HCT116 (cell line): ENCODE measurements around the gene EGR4. TPM values are rescaled to one million over a fixed set of nuclear protein-coding genes. Genes with fewer than 3 reads are reported as not detected.

Source experiments
- ATAC-seq: fragments of 200-7000 bp; cut with Tn5 transposase; 2 replicates; pipeline ENCODE4 v1.9.1; 2020; ENCODE audit warnings: mild to moderate bottlenecking, moderate library complexity
- BruUV-seq: library from RNA; stranded (reverse); fragments of 400-500 nt; replicated peaks from 2 replicates; lab custom pipeline; 2021; lab: Mats Ljungman, UMichigan
- CTCF ChIA-PET: fragments of 300-600 bp; sonication (Branson Sonifier 250); formaldehyde crosslinking; loops from one replicate; lab custom pipeline; 2021; ENCODE audit warnings: antibody characterized with exemption; lab: Charles Lee
- POLR2A ChIA-PET: fragments of 300-600, 350-600 bp; sonication (Branson Sonifier 250); formaldehyde crosslinking; loops from one replicate; lab custom pipeline; 2021; ENCODE audit warnings: antibody characterized with exemption; lab: Charles Lee
- RAD21 ChIA-PET, 2 experiments: fragments of 300-600 bp; sonication (Branson Sonifier 250); formaldehyde crosslinking; loops; one replicate each; lab custom pipeline; 2023; ENCODE audit warnings: low total read pairs in 2 of 2; ENCODE audit not compliant: uncharacterized antibody in 2 of 2, unreplicated experiment in 2 of 2, low non-redundant PET in 1 of 2; lab: Charles Lee
- DNase-seq: peaks from one replicate; pipeline ENCODE4 v3.0.0-alpha.2; 2010; ENCODE audit warnings: low read depth, low spot score
- H2AFZ ChIP-seq: fragments of 200-600 bp; shearing (Covaris generic), sonication (generic); 2 replicates; pipeline ENCODE4 v1.6.1; 2017; ENCODE audit warnings: low read depth, mixed run types, mixed read lengths, antibody characterized with exemption, low read length; ENCODE audit not compliant: poor library complexity, severe bottlenecking
- H3K27ac ChIP-seq: 2 replicates; pipeline ENCODE4 v1.5.1; 2012; ENCODE audit warnings: low read depth, low read length
- H3K27me3 ChIP-seq: fragments of 200-600 bp; sonication (generic); 2 replicates; pipeline ENCODE4 v1.6.1; 2016; ENCODE audit warnings: mixed run types, low read length, mixed read lengths; ENCODE audit not compliant: insufficient read depth
- H3K36me3 ChIP-seq, 2 experiments: fragments of 200-500 bp in 1 of 2; fragments of 200-600 bp in 1 of 2; sonication (Bioruptor generic) in 1 of 2; sonication (generic) in 1 of 2; 2 replicates each; pipeline versions ENCODE4 v1.5.1 to v1.6.1; 2014 to 2016; ENCODE audit warnings: low read length in 2 of 2, inconsistent platforms in 1 of 2, mixed read lengths in 1 of 2, mixed run types in 1 of 2; ENCODE audit not compliant: insufficient read depth in 2 of 2, control insufficient read depth in 1 of 2
- H3K4me1 ChIP-seq, 2 experiments: fragments of 200-600 bp in 1 of 2; sonication (generic) in 1 of 2; 2 replicates each; pipeline versions ENCODE4 v1.5.1 to v1.6.1; 2012 to 2017; ENCODE audit warnings: low read length in 2 of 2, inconsistent platforms in 1 of 2, mild to moderate bottlenecking in 1 of 2, mixed read lengths in 1 of 2, mixed run types in 1 of 2, moderate library complexity in 1 of 2; ENCODE audit not compliant: insufficient read depth in 2 of 2, control insufficient read depth in 1 of 2
- H3K4me2 ChIP-seq: fragments of 200-600 bp; sonication (generic); 2 replicates; pipeline ENCODE4 v1.6.1; 2017; ENCODE audit warnings: mixed run types, low read length, mixed read lengths
- H3K4me3 ChIP-seq, 2 experiments: fragments of 200-600 bp in 1 of 2; sonication (generic) in 1 of 2; replicated peaks in 1 of 2; 2 replicates each; pipeline ENCODE4 v1.5.1; 2011 to 2016; ENCODE audit warnings: low read length in 2 of 2, control low read depth in 1 of 2, low read depth in 1 of 2, mild to moderate bottlenecking in 1 of 2, mixed read lengths in 1 of 2, mixed run types in 1 of 2
- H3K79me2 ChIP-seq: fragments of 200-600 bp; sonication (generic); 2 replicates; pipeline ENCODE4 v1.6.1; 2017; ENCODE audit warnings: mild to moderate bottlenecking, mixed run types, low read length, moderate library complexity, mixed read lengths; ENCODE audit not compliant: insufficient read depth
- H3K9ac ChIP-seq: fragments of 200-600 bp; sonication (generic); 2 replicates; pipeline ENCODE4 v1.6.1; 2016; ENCODE audit warnings: low read length, mixed read lengths
- H3K9me2 ChIP-seq: fragments of 200-600 bp; sonication (generic), shearing (Covaris generic); 2 replicates; pipeline ENCODE4 v1.6.1; 2017; ENCODE audit warnings: mixed run types, mild to moderate bottlenecking, moderate library complexity; ENCODE audit not compliant: insufficient read depth
- H3K9me3 ChIP-seq, 2 experiments: fragments of 200-500 bp in 1 of 2; fragments of 200-600 bp in 1 of 2; sonication (Bioruptor generic) in 1 of 2; sonication (generic) in 1 of 2; 2 replicates each; pipeline ENCODE4 v1.6.1; 2014 to 2017; ENCODE audit warnings: low read length in 2 of 2, mixed read lengths in 2 of 2, inconsistent platforms in 1 of 2, low read depth in 1 of 2, mild to moderate bottlenecking in 1 of 2, mixed run types in 1 of 2, moderate library complexity in 1 of 2; ENCODE audit not compliant: control insufficient read depth in 1 of 2, insufficient read depth in 1 of 2
- H4K20me1 ChIP-seq: fragments of 200-600 bp; sonication (generic), shearing (Covaris generic); 2 replicates; pipeline ENCODE4 v1.6.1; 2017; ENCODE audit warnings: mixed run types, mild to moderate bottlenecking, moderate library complexity; ENCODE audit not compliant: insufficient read depth
- ATF3 ChIP-seq: IDR thresholded peaks from 2 replicates; pipeline ENCODE4 v1.6.1; 2012
- CEBPB ChIP-seq: IDR thresholded peaks from 2 replicates; pipeline ENCODE4 v1.6.1; 2012; ENCODE audit warnings: low read depth
- EZH2 ChIP-seq: fragments of 200-600 bp; sonication (generic); IDR thresholded peaks from 2 replicates; pipeline ENCODE4 v1.6.1; 2017; ENCODE audit warnings: antibody characterized with exemption, mixed run types
- FOSL1 ChIP-seq: IDR thresholded peaks from 2 replicates; pipeline ENCODE4 v1.6.1; 2012; ENCODE audit warnings: low read depth
- JUND ChIP-seq: IDR thresholded peaks from 2 replicates; pipeline ENCODE4 v1.6.1; 2012
- POLR2AphosphoS5 ChIP-seq: IDR thresholded peaks from 2 replicates; pipeline ENCODE4 v1.6.1; 2011; ENCODE audit warnings: mild to moderate bottlenecking, low read depth, low read length, moderate library complexity
- TCF7L2 ChIP-seq: IDR thresholded peaks from 2 replicates; pipeline ENCODE4 v1.7.0; 2011; ENCODE audit warnings: borderline replicate concordance, inconsistent platforms; ENCODE audit not compliant: insufficient read depth, insufficient read length; ENCODE audit errors: extremely low read depth
- YY1 ChIP-seq: IDR thresholded peaks from 2 replicates; pipeline ENCODE4 v1.6.1; 2011; ENCODE audit warnings: low read length, low read depth, moderate library complexity, mild to moderate bottlenecking; ENCODE audit not compliant: insufficient replicate concordance; ENCODE audit errors: extremely low read depth
- intact Hi-C: fragments of 100-400 bp; cut with micrococcal nuclease; formaldehyde crosslinking; loops from 2 replicates; pipeline ENCODE4 v1.10.0; 2022
- total RNA-seq: library from RNA; stranded (reverse); gene quantifications from one replicate; pipeline ENCODE4 v1.2.1, GENCODE V29; 2021; ENCODE audit not compliant: unreplicated experiment
- TF ChIP-seq, protein P1 (sequence below): IDR thresholded peaks from 2 replicates; pipeline ENCODE4 v1.6.1; 2012; ENCODE audit warnings: low read depth

Gene EGR4
- total RNA-seq, 1 experiment from 2014 or later, result 0.37 TPM

GRCh38 chr2:73266061-73266901 is 27.1 kb downstream of the EGR4 start:
- Histone ChIP-seq H3K4me3 (no peak overlapping the region), H3K36me3 (peaks cover 10 to 18% of the 10 kb centered on the region in 2 experiments; a peak in 3 of 4 replicates), H3K9me3 (no peaks in the 10 kb centered on the region), H3K27me3 (no peaks in the 10 kb centered on the region), H3K79me2 (peaks cover 30% of the 10 kb centered on the region), H3K27ac (no peak overlapping the region; the same call in 1 of the 2 replicates), H4K20me1 (no peaks in the 10 kb centered on the region), H3K4me2 (no peak overlapping the region), H3K4me1 (peaks cover 8 to 33% of the 10 kb centered on the region in 2 experiments), H3K9me2 (no peaks in the 10 kb centered on the region), H2AFZ (no peak overlapping the region), H3K9ac (no peak overlapping the region)
- ChIA-PET CTCF (no interaction called here), RAD21 (no interaction called here), POLR2A (no interaction called here)
- intact Hi-C loops, result no loop called here
- ATAC-seq, result no peak
- BruUV-seq, result no TSS peak
- no peak for DNase-seq
- TF ChIP-seq ATF3 (no peak), TCF7L2 (no peak), POLR2AphosphoS5 (no peak)
- TF ChIP-seq, all 23 proteins: peak for 0

GRCh38 chr2:73265298-73266060 is 27.9 kb downstream of the EGR4 start:
- Histone ChIP-seq H3K9ac (no peak overlapping the region), H3K4me2 (no peak overlapping the region), H4K20me1 (no peaks in the 10 kb centered on the region), H3K4me3 (no peak overlapping the region), H3K27me3 (no peaks in the 10 kb centered on the region), H3K79me2 (peaks cover 30% of the 10 kb centered on the region), H3K36me3 (peaks cover 10 to 16% of the 10 kb centered on the region in 2 experiments; a peak in 3 of 4 replicates)
- CTCF ChIA-PET, result no interaction called here
- no TSS peak for BruUV-seq
- DNase-seq (no peak), ATAC-seq (no peak)
- TF ChIP-seq YY1, result no peak
- no peak for TF ChIP-seq FOSL1
- no peak for TF ChIP-seq CEBPB
- no peak for TF ChIP-seq EZH2
- no peak for TF ChIP-seq JUND
- TF ChIP-seq, protein P1, sequence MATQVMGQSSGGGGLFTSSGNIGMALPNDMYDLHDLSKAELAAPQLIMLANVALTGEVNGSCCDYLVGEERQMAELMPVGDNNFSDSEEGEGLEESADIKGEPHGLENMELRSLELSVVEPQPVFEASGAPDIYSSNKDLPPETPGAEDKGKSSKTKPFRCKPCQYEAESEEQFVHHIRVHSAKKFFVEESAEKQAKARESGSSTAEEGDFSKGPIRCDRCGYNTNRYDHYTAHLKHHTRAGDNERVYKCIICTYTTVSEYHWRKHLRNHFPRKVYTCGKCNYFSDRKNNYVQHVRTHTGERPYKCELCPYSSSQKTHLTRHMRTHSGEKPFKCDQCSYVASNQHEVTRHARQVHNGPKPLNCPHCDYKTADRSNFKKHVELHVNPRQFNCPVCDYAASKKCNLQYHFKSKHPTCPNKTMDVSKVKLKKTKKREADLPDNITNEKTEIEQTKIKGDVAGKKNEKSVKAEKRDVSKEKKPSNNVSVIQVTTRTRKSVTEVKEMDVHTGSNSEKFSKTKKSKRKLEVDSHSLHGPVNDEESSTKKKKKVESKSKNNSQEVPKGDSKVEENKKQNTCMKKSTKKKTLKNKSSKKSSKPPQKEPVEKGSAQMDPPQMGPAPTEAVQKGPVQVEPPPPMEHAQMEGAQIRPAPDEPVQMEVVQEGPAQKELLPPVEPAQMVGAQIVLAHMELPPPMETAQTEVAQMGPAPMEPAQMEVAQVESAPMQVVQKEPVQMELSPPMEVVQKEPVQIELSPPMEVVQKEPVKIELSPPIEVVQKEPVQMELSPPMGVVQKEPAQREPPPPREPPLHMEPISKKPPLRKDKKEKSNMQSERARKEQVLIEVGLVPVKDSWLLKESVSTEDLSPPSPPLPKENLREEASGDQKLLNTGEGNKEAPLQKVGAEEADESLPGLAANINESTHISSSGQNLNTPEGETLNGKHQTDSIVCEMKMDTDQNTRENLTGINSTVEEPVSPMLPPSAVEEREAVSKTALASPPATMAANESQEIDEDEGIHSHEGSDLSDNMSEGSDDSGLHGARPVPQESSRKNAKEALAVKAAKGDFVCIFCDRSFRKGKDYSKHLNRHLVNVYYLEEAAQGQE, result no peak
- TF ChIP-seq, all 23 proteins: peak for 0
- no peaks in the 10 kb centered on the region for H3K9me3 ChIP-seq
- peaks cover 8 to 33% of the 10 kb centered on the region in 2 experiments for H3K4me1 ChIP-seq
- H2AFZ ChIP-seq, result no peak overlapping the region
- intact Hi-C loops, result no loop called here
- RAD21 ChIA-PET, result no interaction called here
- POLR2A ChIA-PET, result no interaction called here
- H3K9me2 ChIP-seq, result no peaks in the 10 kb centered on the region
- no peak overlapping the region for H3K27ac ChIP-seq
